HepG2 (cell line): ENCODE results near the gene LRRC34. TPM values are rescaled to one million over a fixed set of nuclear protein-coding genes. Genes with fewer than 3 reads are reported as not detected.

ENCODE experiments used
- ATAD3A ChIP-seq: sonication (generic); formaldehyde crosslinking; IDR thresholded peaks from 2 replicates; pipeline ENCODE4 v1.4.0; 2020; ENCODE audit warnings: missing genetic modification reagents
- ETV6 ChIP-seq: sonication (generic); formaldehyde crosslinking; conservative IDR thresholded peaks from 2 replicates; pipeline ENCODE4 v1.4.0; 2020; ENCODE audit warnings: missing genetic modification reagents
- FIP1L1 ChIP-seq: fragments of 200-400 bp; formaldehyde crosslinking; IDR thresholded peaks from 2 replicates; pipeline ENCODE4 v1.6.1; 2018; ENCODE audit warnings: low read depth, mild to moderate bottlenecking, low read length, moderate library complexity, borderline replicate concordance; ENCODE audit not compliant: insufficient read depth
- GABPB1 ChIP-seq: IDR thresholded peaks from 2 replicates; pipeline ENCODE4 v1.6.1; 2016; ENCODE audit warnings: mild to moderate bottlenecking, missing genetic modification reagents, moderate library complexity, missing compliant biosample characterization
- HIVEP1 ChIP-seq: sonication (generic); formaldehyde crosslinking; IDR thresholded peaks from 2 replicates; pipeline ENCODE4 v1.4.0; 2020; ENCODE audit warnings: mild to moderate bottlenecking, missing genetic modification reagents
- IKZF5 ChIP-seq: IDR thresholded peaks from 2 replicates; pipeline ENCODE4 v1.6.1; 2018; ENCODE audit warnings: missing genetic modification reagents, mild to moderate bottlenecking, missing compliant biosample characterization
- NFKBIZ ChIP-seq: IDR thresholded peaks from 2 replicates; pipeline ENCODE4 v1.6.1; 2018; ENCODE audit warnings: missing genetic modification reagents, missing compliant biosample characterization
- PAX8 ChIP-seq: sonication (generic); formaldehyde crosslinking; IDR thresholded peaks from 2 replicates; pipeline ENCODE4 v1.8.0; 2022; ENCODE audit warnings: mild to moderate bottlenecking, missing genetic modification reagents, borderline replicate concordance
- RERE ChIP-seq: IDR thresholded peaks from 2 replicates; pipeline ENCODE4 v1.6.1; 2016; ENCODE audit warnings: low read depth, missing genetic modification reagents, missing compliant biosample characterization
- SNAPC5 ChIP-seq: sonication (generic); formaldehyde crosslinking; IDR thresholded peaks from 2 replicates; pipeline ENCODE4 v1.8.1; 2023; ENCODE audit warnings: mild to moderate bottlenecking, missing genetic modification reagents, borderline replicate concordance
- SOX5 ChIP-seq: IDR thresholded peaks from 2 replicates; pipeline ENCODE4 v1.6.1; 2016; ENCODE audit warnings: borderline replicate concordance
- SYNCRIP ChIP-seq: fragments of 200-400 bp; formaldehyde crosslinking; IDR thresholded peaks from 2 replicates; pipeline ENCODE4 v1.6.1; 2018; ENCODE audit warnings: mild to moderate bottlenecking, low read depth, low read length; ENCODE audit not compliant: insufficient read depth
- YY1 ChIP-seq: IDR thresholded peaks from 2 replicates; pipeline ENCODE4 v1.6.1; 2011; ENCODE audit warnings: low read length, low read depth, moderate library complexity, mild to moderate bottlenecking; ENCODE audit not compliant: insufficient read depth, insufficient replicate concordance
- ZBTB2 ChIP-seq: sonication (generic); formaldehyde crosslinking; IDR thresholded peaks from 2 replicates; pipeline ENCODE4 v1.8.0; 2022; ENCODE audit warnings: low read depth, missing genetic modification reagents
- ZBTB26 ChIP-seq: IDR thresholded peaks from 2 replicates; pipeline ENCODE4 v1.6.1; 2016; ENCODE audit warnings: missing compliant biosample characterization, missing genetic modification reagents, borderline replicate concordance
- ZFP36L1 ChIP-seq: sonication (generic); formaldehyde crosslinking; IDR thresholded peaks from 2 replicates; pipeline ENCODE4 v1.8.0; 2022; ENCODE audit warnings: mild to moderate bottlenecking, missing genetic modification reagents, moderate library complexity
- ZNF563 ChIP-seq: sonication (generic); formaldehyde crosslinking; IDR thresholded peaks from 2 replicates; pipeline ENCODE4 v1.8.0; 2022; ENCODE audit warnings: mild to moderate bottlenecking, moderate library complexity, missing genetic modification reagents
- ZNF614 ChIP-seq: IDR thresholded peaks from 2 replicates; pipeline ENCODE4 v1.6.1; 2018; ENCODE audit warnings: missing biosample characterization, missing genetic modification reagents, inconsistent platforms, borderline replicate concordance
- polyA plus RNA-seq, 8 experiments: library from polyadenylated mRNA; depleted of rRNA in 3 of 8; stranded (reverse) in 7 of 8; unstranded in 1 of 8; fragments of >200 nt; fragmentation: Illumina TruSeq in 4 of 8; extraction: Trizol in 4 of 8; gene quantifications; 2 replicates each; pipeline versions ENCODE4 v1.2.1 to v1.2.3, GENCODE V29; 2011 to 2016; ENCODE audit warnings: low read depth in 4 of 8, missing spikeins in 1 of 8, mixed read lengths in 1 of 8; ENCODE audit not compliant: insufficient read depth in 1 of 8
- total RNA-seq, 5 experiments: library from RNA; depleted of rRNA; stranded (reverse); fragments of >200 nt; fragmentation: Illumina TruSeq; extraction: Trizol; gene quantifications; 2 replicates each; pipeline ENCODE4 v1.2.3, GENCODE V29; 2016; ENCODE audit warnings: low read depth in 1 of 5

Gene LRRC34
- total and polyA plus RNA-seq, 2 of the 13 experiments (the other 11 are each of a cell fraction or from before 2014, with no cell fraction given) = not detected

- TF ChIP-seq ZBTB26 (CRISPR knock-in tag) (peak; percentile 64; the same call in 1 of the 2 replicates), HIVEP1 (CRISPR knock-in tag) (peak; percentile 92), ETV6 (peak; percentile 52; the same call in 1 of the 2 replicates), YY1 (peak; percentile 94), SOX5 (CRISPR knock-in tag) (no peak; the same call in 1 of the 2 replicates), SYNCRIP (no peak), ZNF614 (peak; percentile 68; the same call in 1 of the 2 replicates), NFKBIZ (no peak; the same call in 1 of the 2 replicates), ZFP36L1 (CRISPR knock-in tag) (peak; percentile 78), RERE (CRISPR knock-in tag) (no peak), PAX8 (CRISPR knock-in tag) (0 out of 2 replicates have a peak, but pooled peaks have one; percentile 57), GABPB1 (peak; percentile 98), IKZF5 (CRISPR knock-in tag) (no peak; the same call in none of the 2 replicates), ZNF563 (CRISPR knock-in tag) (peak; percentile 87), ZBTB2 (CRISPR knock-in tag) (no peak), ATAD3A (CRISPR knock-in tag) (peak; percentile 86; the same call in 1 of the 2 replicates), SNAPC5 (CRISPR knock-in tag) (no peak), FIP1L1 (no peak; the same call in 1 of the 2 replicates)
These were observed 39.5 kb downstream of the LRRC34 start, which contains the start of gene MYNN (continued) for GRCh38 chr3:169772897-169773816.
